ENCODE measurements around the gene ABHD16B.
"Not testable (repeated sequence)": the region's sequence is repeated elsewhere in the genome, so short reads cannot be mapped to it uniquely, and the experiment has no call there.

The ABHD16B gene

GRCh38 chr20:63835021-63835858 lies 26.1 kb upstream of the ABHD16B start:
- DNase-seq, result peak; percentile 81

GRCh38 chr20:63836458-63837344 lies 24.6 kb upstream of the ABHD16B start:
- DNase-seq, result no peak

- no peak for DNase-seq
Measured at GRCh38 chr20:63837479-63837878, 23.8 kb upstream of the ABHD16B start.

- no peak for DNase-seq
Measured at GRCh38 chr20:63839620-63840019, 21.7 kb upstream of the ABHD16B start.

GRCh38 chr20:63840405-63840828 lies 20.9 kb upstream of the ABHD16B start:
- no peak for DNase-seq

GRCh38 chr20:63842258-63842657 lies 19.0 kb upstream of the ABHD16B start:
- DNase-seq, result no peak

- DNase-seq, result no peak
Measured at GRCh38 chr20:63843222-63843621, 18.1 kb upstream of the ABHD16B start.

- no peak for DNase-seq
Measured at GRCh38 chr20:63843778-63844177, 17.5 kb upstream of the ABHD16B start.

- DNase-seq, result no peak
Measured at GRCh38 chr20:63844511-63844991, 16.7 kb upstream of the ABHD16B start.

- DNase-seq, result no peak
Measured at GRCh38 chr20:63846128-63846771, 15.0 kb upstream of the ABHD16B start.

- DNase-seq, result no peak
Measured at GRCh38 chr20:63846888-63847236, 14.4 kb upstream of the ABHD16B start.

- DNase-seq, result no peak
Measured at GRCh38 chr20:63847237-63848002, 13.9 kb upstream of the ABHD16B start.

- DNase-seq, result no peak
Measured at GRCh38 chr20:63848003-63848911, 13.0 kb upstream of the ABHD16B start.

- no peak for DNase-seq
Measured at GRCh38 chr20:63850689-63851547, 10.4 kb upstream of the ABHD16B start.

GRCh38 chr20:63851548-63851943 lies 9.8 kb upstream of the ABHD16B start:
- not testable (repeated sequence) for DNase-seq

GRCh38 chr20:63853733-63854068 lies 7.6 kb upstream of the ABHD16B start:
- not testable (repeated sequence) for DNase-seq

- DNase-seq, result no peak
Measured at GRCh38 chr20:63854069-63854765, 7.1 kb upstream of the ABHD16B start.

GRCh38 chr20:63854766-63855362 lies 6.4 kb upstream of the ABHD16B start:
- no peak for DNase-seq

- DNase-seq, result no peak
Measured at GRCh38 chr20:63855363-63856097, 5.8 kb upstream of the ABHD16B start.

Measured in NCI-H524 treated with DMSO at 0.1 percent for 48 hours (cell line).